ENCODE data around the gene PCBD2. TPM values are rescaled to one million over a fixed set of nuclear protein-coding genes. Genes with fewer than 3 reads are reported as not detected.

PCBD2 gene
- total RNA-seq, 1 experiment from 2014 or later: 10.9 TPM

DNA sequence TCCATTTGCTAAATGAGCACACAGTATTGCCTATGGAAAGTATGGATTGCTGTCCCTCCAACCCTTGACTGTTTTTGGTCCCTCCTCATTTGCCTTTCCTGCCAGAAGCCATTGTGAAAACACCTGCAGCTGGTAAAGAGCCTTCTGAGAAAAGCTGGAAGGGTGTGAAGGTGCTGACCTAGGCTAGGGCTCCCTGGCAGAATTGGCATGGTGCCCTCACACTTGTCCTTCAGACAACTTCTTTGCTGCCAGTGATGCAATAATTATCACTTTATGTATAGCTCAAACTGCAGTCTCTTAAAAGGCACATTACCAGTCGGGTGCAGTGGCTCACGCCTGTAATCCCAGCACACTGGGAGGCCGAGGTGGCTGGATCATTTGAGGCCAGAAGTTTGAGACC lies 26.5 kb upstream of the PCBD2 start:
- Histone ChIP-seq H3K9ac (ENCODE audit: low read length) (no peak overlapping the region), H3K4me2 (ENCODE audit: low read length) (no peak overlapping the region), H3K79me2 (ENCODE audit: insufficient read depth, low read length) (peaks cover 6% of the 10 kb centered on the region), H3K27me3 (ENCODE audit: insufficient read depth, low read length) (no peaks in the 10 kb centered on the region), H3K36me3 (ENCODE audit: control insufficient read depth in 1 of 2, insufficient read depth in 2 of 2, low read length in 2 of 2) (no peaks in the 10 kb centered on the region), H3K4me3 (replicated peaks in 1 of 2; ENCODE audit: low read depth in 1 of 2, low read length in 2 of 2) (no peak overlapping the region), H2AFZ (ENCODE audit: low read depth, low read length, poor library complexity, severe bottlenecking) (no peak overlapping the region), H4K20me1 (ENCODE audit: insufficient read depth) (no peaks in the 10 kb centered on the region), H3K27ac (ENCODE audit: low read depth, low read length) (no peak overlapping the region), H3K9me3 (ENCODE audit: control insufficient read depth in 1 of 2, insufficient read depth in 1 of 2, low read depth in 1 of 2, low read length in 2 of 2) (no peaks in the 10 kb centered on the region), H3K4me1 (ENCODE audit: control insufficient read depth in 1 of 2, insufficient read depth in 2 of 2, low read length in 2 of 2) (peaks cover 2 to 14% of the 10 kb centered on the region in 2 experiments; a peak in 3 of 4 replicates), H3K9me2 (ENCODE audit: insufficient read depth) (no peaks in the 10 kb centered on the region)
- DNase-seq (ENCODE audit: low read depth, low spot score) (no peak), ATAC-seq (no peak)
- intact Hi-C loops (cut with micrococcal nuclease): no loop called here
- ChIA-PET POLR2A (no interaction called here), RAD21 (ENCODE audit: low non-redundant PET in 1 of 2, low total read pairs in 2 of 2, uncharacterized antibody in 2 of 2, unreplicated experiment in 2 of 2) (no interaction called here), CTCF (interaction anchor here (1.5 kb wide), 1 partner anchor 27 kb away, joined by 3 read pairs; the partner anchor contains the start of gene PCBD2)
- no peak for TF ChIP-seq CEBPB (IDR thresholded peaks at IDR 0.05; ENCODE audit: low read depth)
- TF ChIP-seq, protein P1, sequence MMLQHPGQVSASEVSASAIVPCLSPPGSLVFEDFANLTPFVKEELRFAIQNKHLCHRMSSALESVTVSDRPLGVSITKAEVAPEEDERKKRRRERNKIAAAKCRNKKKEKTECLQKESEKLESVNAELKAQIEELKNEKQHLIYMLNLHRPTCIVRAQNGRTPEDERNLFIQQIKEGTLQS (IDR thresholded peaks at IDR 0.05): no peak
- TF ChIP-seq EGR1 (IDR thresholded peaks at IDR 0.05; ENCODE audit: low read depth): no peak
- TF ChIP-seq, protein P2, sequence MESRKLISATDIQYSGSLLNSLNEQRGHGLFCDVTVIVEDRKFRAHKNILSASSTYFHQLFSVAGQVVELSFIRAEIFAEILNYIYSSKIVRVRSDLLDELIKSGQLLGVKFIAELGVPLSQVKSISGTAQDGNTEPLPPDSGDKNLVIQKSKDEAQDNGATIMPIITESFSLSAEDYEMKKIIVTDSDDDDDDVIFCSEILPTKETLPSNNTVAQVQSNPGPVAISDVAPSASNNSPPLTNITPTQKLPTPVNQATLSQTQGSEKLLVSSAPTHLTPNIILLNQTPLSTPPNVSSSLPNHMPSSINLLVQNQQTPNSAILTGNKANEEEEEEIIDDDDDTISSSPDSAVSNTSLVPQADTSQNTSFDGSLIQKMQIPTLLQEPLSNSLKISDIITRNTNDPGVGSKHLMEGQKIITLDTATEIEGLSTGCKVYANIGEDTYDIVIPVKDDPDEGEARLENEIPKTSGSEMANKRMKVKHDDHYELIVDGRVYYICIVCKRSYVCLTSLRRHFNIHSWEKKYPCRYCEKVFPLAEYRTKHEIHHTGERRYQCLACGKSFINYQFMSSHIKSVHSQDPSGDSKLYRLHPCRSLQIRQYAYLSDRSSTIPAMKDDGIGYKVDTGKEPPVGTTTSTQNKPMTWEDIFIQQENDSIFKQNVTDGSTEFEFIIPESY (IDR thresholded peaks at IDR 0.05; ENCODE audit: extremely low read depth, insufficient replicate concordance, low read length): no peak
- TF ChIP-seq SRF (IDR thresholded peaks at IDR 0.05; ENCODE audit: low read depth): no peak
- TF ChIP-seq POLR2AphosphoS5 (IDR thresholded peaks at IDR 0.05; ENCODE audit: low read depth, low read length): no peak
- TF ChIP-seq ZNF274 (IDR thresholded peaks at IDR 0.05; ENCODE audit: low read depth, low read length): no peak
- no TSS peak for BruUV-seq (replicated peaks)

DNA sequence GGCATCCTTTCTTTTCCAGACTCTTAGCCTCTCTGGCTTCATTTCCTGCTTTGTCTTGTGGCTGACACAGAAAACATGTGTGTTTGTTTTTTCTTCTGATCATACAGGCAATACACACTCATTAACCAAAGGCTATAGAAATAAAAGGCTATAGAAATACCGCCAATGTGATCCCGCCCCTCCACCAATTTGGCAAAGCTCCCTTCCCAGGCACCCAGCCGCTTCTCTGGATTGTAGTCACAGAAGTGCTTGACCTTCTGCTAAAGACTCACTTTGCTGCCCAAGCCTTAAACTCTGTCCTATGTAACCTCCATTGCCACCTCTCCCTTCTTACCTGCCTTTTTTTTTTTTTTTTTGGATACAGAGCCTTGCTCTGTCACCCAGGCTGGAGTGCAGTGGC lies 25.5 kb upstream of the PCBD2 start:
- Histone ChIP-seq H3K4me2 (ENCODE audit: low read length) (no peak overlapping the region), H2AFZ (ENCODE audit: low read depth, low read length, poor library complexity, severe bottlenecking) (no peak overlapping the region), H3K9me3 (ENCODE audit: control insufficient read depth in 1 of 2, insufficient read depth in 1 of 2, low read depth in 1 of 2, low read length in 2 of 2) (no peaks in the 10 kb centered on the region), H3K27ac (ENCODE audit: low read depth, low read length) (no peak overlapping the region), H3K4me3 (replicated peaks in 1 of 2; ENCODE audit: low read depth in 1 of 2, low read length in 2 of 2) (no peak overlapping the region), H3K27me3 (ENCODE audit: insufficient read depth, low read length) (no peaks in the 10 kb centered on the region), H3K9me2 (ENCODE audit: insufficient read depth) (no peaks in the 10 kb centered on the region), H4K20me1 (ENCODE audit: insufficient read depth) (no peaks in the 10 kb centered on the region), H3K36me3 (ENCODE audit: control insufficient read depth in 1 of 2, insufficient read depth in 2 of 2, low read length in 2 of 2) (no peaks in the 10 kb centered on the region), H3K79me2 (ENCODE audit: insufficient read depth, low read length) (peaks cover 6% of the 10 kb centered on the region), H3K9ac (ENCODE audit: low read length) (no peak overlapping the region), H3K4me1 (ENCODE audit: control insufficient read depth in 1 of 2, insufficient read depth in 2 of 2, low read length in 2 of 2) (peaks cover 0 to 7% of the 10 kb centered on the region in 2 experiments; a peak in 3 of 4 replicates)
- RAD21 ChIA-PET (ENCODE audit: low non-redundant PET in 1 of 2, low total read pairs in 2 of 2, uncharacterized antibody in 2 of 2, unreplicated experiment in 2 of 2): no interaction called here
- ATAC-seq (no peak), DNase-seq (ENCODE audit: low read depth, low spot score) (no peak)
- intact Hi-C loops (cut with micrococcal nuclease): no loop called here
- TF ChIP-seq EGR1 (IDR thresholded peaks at IDR 0.05; ENCODE audit: low read depth) (no peak), CEBPB (IDR thresholded peaks at IDR 0.05; ENCODE audit: low read depth) (no peak), FOSL1 (IDR thresholded peaks at IDR 0.05; ENCODE audit: low read depth) (no peak), POLR2AphosphoS5 (IDR thresholded peaks at IDR 0.05; ENCODE audit: low read depth, low read length) (no peak), JUND (IDR thresholded peaks at IDR 0.05) (no peak), ELF1 (IDR thresholded peaks at IDR 0.05; ENCODE audit: borderline replicate concordance, low read depth) (no peak), ZFX (IDR thresholded peaks at IDR 0.05) (no peak), SRF (IDR thresholded peaks at IDR 0.05; ENCODE audit: low read depth) (no peak), SIN3A (IDR thresholded peaks at IDR 0.05; ENCODE audit: low read depth) (no peak)
- TF ChIP-seq, protein P2 (IDR thresholded peaks at IDR 0.05; ENCODE audit: extremely low read depth, insufficient replicate concordance, low read length): no peak
- CTCF ChIA-PET: no interaction called here
- POLR2A ChIA-PET: no interaction called here
- BruUV-seq (replicated peaks): no TSS peak

Measured in HCT116 (cell line).